Colonic mucosa (tissue), 4 donors: Measurements from ENCODE around the gene CTNS. TPM values are rescaled to one million over a fixed set of nuclear protein-coding genes. Genes with fewer than 3 reads are reported as not detected.

ENCODE experiments used
- DNase-seq: peaks from one replicate; pipeline ENCODE4 v3.0.0-alpha.2; 2020
- H3K27ac ChIP-seq: fragments of 200-600 bp; one replicate; pipeline ENCODE4 v1.8.0; 2021
- H3K27me3 ChIP-seq: fragments of 200-600 bp; one replicate; pipeline ENCODE4 v1.8.0; 2021
- H3K36me3 ChIP-seq: fragments of 200-600 bp; one replicate; pipeline ENCODE4 v1.8.0; 2021
- H3K4me1 ChIP-seq: fragments of 200-600 bp; one replicate; pipeline ENCODE4 v1.8.0; 2021; ENCODE audit warnings: mild to moderate bottlenecking
- H3K4me3 ChIP-seq: fragments of 200-600 bp; one replicate; pipeline ENCODE4 v1.8.0; 2021
- H3K9ac ChIP-seq, 2 donors: one replicate each; pipeline ENCODE4 v1.7.0; 2013; ENCODE audit warnings: control low read depth in 2 of 2, low read depth in 2 of 2, low read length in 2 of 2
- H3K9me3 ChIP-seq: fragments of 200-600 bp; one replicate; pipeline ENCODE4 v1.8.0; 2021
- CTCF ChIP-seq: fragments of 200-600 bp; IDR thresholded peaks from one replicate; pipeline ENCODE4 v1.8.0; 2022; ENCODE audit warnings: antibody characterized with exemption, mild to moderate bottlenecking
- intact Hi-C: fragments of 100-400 bp; cut with DNase I; formaldehyde crosslinking; loops from one replicate; pipeline ENCODE4 v1.14.1; 2022
- total RNA-seq, 2 donors: library from RNA; stranded (reverse); fragmentation: NEBNext Ultra II Directional in 1 of 2; extraction: Animal tissue kit (Norgen Biotek cat#: 25700) in 1 of 2; gene quantifications; one replicate each; pipeline ENCODE4 v1.2.1, GENCODE V29; 2021
- donor health status: healthy.
- donor health status: DM: no; HTN: no; CAD: no.
- donor health status: DM: no; HTN: no; CAD: no.

CTNS gene
- total RNA-seq, 2 donors from 2014 or later: 7.9 to 8.1 TPM

DNA sequence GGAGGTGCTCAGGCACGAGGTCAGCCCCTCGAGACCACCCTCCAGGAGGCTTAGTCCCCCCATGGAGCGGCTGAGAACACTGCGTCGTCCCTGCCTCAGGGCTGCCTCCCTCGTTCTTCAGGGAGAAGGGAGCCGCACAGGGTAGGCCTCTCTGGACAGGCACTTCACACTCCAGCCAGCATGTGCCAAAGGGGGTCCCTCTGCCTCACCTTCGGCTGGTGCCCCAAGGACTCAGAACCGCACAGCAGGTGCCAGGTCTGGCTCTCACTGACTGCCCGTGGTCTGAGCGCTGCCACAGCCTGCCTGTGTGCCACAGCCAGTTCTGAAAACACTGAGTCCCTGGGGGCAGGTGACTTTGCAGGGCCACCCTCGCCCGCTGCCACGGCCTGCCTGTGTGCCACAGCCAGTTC lies 52.3 kb downstream of the CTNS start:
- no peak for TF ChIP-seq CTCF
- Histone ChIP-seq H3K4me3 (no peak overlapping the region), H3K27ac (no peak overlapping the region), H3K36me3 (no peaks in the 10 kb centered on the region), H3K9ac (no peak overlapping the region), H3K4me1 (no peaks in the 10 kb centered on the region), H3K27me3 (peaks cover 8% of the 10 kb centered on the region), H3K9me3 (no peaks in the 10 kb centered on the region)
- intact Hi-C loops: no loop called here
- DNase-seq: no peak

- no peak overlapping the region for H3K27ac ChIP-seq
- no peak overlapping the region for H3K9ac ChIP-seq
- H3K4me3 ChIP-seq: no peak overlapping the region
- no peaks in the 10 kb centered on the region for H3K9me3 ChIP-seq
- H3K4me1 ChIP-seq: no peaks in the 10 kb centered on the region
- H3K27me3 ChIP-seq: peaks cover 3% of the 10 kb centered on the region
- no peak for DNase-seq
- H3K36me3 ChIP-seq: no peaks in the 10 kb centered on the region
- intact Hi-C loops: no loop called here
- TF ChIP-seq CTCF: no peak
These were observed 52.9 kb downstream of the CTNS start for GRCh38 chr17:3689262-3690093.

DNA sequence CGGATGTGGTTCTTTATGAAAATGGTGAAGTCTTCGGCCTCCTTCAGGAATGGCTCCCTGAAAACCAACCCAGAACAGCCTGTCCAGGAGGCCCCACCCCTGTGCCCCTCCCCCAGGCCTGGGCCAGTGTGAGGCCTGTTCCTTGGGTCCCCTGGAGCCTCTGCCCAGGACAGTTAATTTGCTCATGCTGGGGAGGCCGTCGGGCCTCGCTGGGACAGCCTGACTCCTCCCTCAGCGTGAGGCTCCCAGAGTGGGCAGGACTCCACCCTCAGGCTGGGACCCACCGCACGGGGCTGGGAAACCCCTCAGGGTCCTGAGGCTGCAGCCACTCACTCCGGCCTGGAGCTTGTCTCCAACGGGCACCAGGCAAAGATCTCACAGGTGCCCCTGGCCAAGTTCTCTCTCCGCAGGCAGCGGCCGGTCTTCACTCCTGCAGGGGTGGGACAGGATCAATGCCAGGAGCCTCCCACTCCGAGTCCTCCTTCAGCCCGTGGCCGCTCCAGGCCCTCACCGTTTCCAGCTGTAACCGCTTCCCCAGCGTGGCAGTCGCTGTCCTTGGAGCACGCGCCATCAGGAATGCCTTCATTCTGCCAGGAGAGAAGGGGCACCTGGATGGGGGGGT lies 53.6 kb downstream of the CTNS start:
- intact Hi-C loops: no loop called here
- Histone ChIP-seq H3K27me3 (peaks cover 9% of the 10 kb centered on the region), H3K27ac (no peak overlapping the region)

DNA sequence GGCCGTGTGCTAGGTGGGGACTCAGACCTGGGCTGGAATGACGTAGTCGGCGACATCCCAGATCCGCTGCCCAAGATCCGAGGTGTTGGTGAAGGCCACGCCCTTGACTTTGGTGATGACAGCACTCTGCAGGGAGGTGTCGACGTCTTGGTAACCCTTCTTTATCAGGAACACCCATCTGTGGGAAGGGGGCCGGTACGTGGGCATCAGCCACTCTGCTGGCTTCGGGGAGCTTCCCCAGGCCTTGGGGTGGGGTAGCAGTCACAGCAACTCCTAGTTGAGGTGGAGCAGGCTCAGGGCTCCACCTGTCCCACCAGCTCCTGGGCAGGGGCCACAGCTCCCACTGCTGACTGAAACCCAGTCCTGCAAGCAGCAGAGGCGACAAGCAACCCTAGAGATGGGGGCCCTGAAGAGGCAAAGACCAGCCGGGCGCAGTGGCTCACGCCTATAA lies 55.1 kb downstream of the CTNS start:
- no peak for DNase-seq
- no peaks in the 10 kb centered on the region for H3K36me3 ChIP-seq
- no peak overlapping the region for H3K4me3 ChIP-seq
- H3K9me3 ChIP-seq: no peaks in the 10 kb centered on the region
- intact Hi-C loops: no loop called here
- no peak for TF ChIP-seq CTCF
- peaks cover 23% of the 10 kb centered on the region for H3K27me3 ChIP-seq
- no peak overlapping the region for H3K27ac ChIP-seq
- no peaks in the 10 kb centered on the region for H3K4me1 ChIP-seq
- no peak overlapping the region for H3K9ac ChIP-seq

More for the DNA sequence above, 53.6 kb downstream of the CTNS start:
- H3K9ac ChIP-seq: no peak overlapping the region
- no peaks in the 10 kb centered on the region for H3K36me3 ChIP-seq
- DNase-seq: no peak
- TF ChIP-seq CTCF: no peak
- H3K9me3 ChIP-seq: no peaks in the 10 kb centered on the region
- no peaks in the 10 kb centered on the region for H3K4me1 ChIP-seq
- no peak overlapping the region for H3K4me3 ChIP-seq

DNA sequence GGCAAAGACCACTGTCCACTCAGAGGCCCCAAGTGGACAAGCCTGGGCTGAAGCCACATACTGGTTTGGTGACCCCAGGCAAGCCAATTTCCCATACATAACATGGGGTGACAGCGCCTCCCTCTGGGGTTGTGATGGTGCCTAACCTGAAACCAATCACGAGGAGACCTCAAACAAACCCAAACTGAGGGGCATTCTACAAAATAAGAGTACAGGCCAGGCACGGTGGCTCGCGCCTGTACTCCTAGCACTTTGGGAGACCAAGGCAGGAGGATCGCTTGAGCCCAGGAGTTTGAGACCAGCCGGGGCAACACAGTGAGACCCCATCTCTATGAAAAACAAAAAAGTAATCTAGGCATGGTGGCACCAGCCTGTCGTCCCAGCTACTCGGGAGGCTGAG lies 55.8 kb downstream of the CTNS start:
- intact Hi-C loops: no loop called here
- Histone ChIP-seq H3K9ac (no peak overlapping the region), H3K27me3 (peaks cover 29% of the 10 kb centered on the region), H3K4me1 (no peaks in the 10 kb centered on the region), H3K27ac (no peak overlapping the region), H3K36me3 (no peaks in the 10 kb centered on the region), H3K9me3 (no peaks in the 10 kb centered on the region), H3K4me3 (no peak overlapping the region)
- TF ChIP-seq CTCF: no peak
- DNase-seq: no peak
